NCI-H2227 (cell line): ENCODE results near the gene ZFP30.
"Not testable (repeated sequence)": the region's sequence is repeated elsewhere in the genome, so short reads cannot be mapped to it uniquely, and the experiment has no call there.

ENCODE experiments used
- DNase-seq: peaks from one replicate; lab custom pipeline; 2025; ENCODE audit not compliant: unreplicated experiment; lab: John Stamatoyannopoulos, UW

ZFP30 gene

GRCh38 chr19:37655301-37655688, at the start of gene ZFP30:
TSS of gene ZFP30 (minus strand) at chr19:37655465. CDS start at chr19:37647822, 7,643 bp downstream.
- peak; percentile 100 for DNase-seq

- no peak for DNase-seq
Observed at GRCh38 chr19:37699057-37699456, 43.8 kb upstream of the ZFP30 start.

GRCh38 chr19:37698216-37698615, 43.0 kb upstream of the ZFP30 start:
- no peak for DNase-seq

GRCh38 chr19:37695144-37695899, 40.1 kb upstream of the ZFP30 start:
- no peak for DNase-seq

GRCh38 chr19:37692956-37693620, 37.8 kb upstream of the ZFP30 start:
- DNase-seq, result no peak

GRCh38 chr19:37691881-37692504, 36.7 kb upstream of the ZFP30 start:
- peak; percentile 91 for DNase-seq

- no peak for DNase-seq
Observed at GRCh38 chr19:37683520-37683919, 28.3 kb upstream of the ZFP30 start.

- DNase-seq, result no peak
Observed at GRCh38 chr19:37669450-37669914, 14.2 kb upstream of the ZFP30 start.

GRCh38 chr19:37657157-37657556, 1.9 kb upstream of the ZFP30 start:
- DNase-seq, result not testable (repeated sequence)

- DNase-seq, result peak; percentile 100
Observed at GRCh38 chr19:37655689-37656371, 565 bp upstream of the ZFP30 start.

GRCh38 chr19:37654629-37655300, 500 bp downstream of the ZFP30 start:
- DNase-seq, result peak; percentile 95

GRCh38 chr19:37654118-37654517, 1.1 kb downstream of the ZFP30 start:
- DNase-seq, result peak; percentile 71

- no peak for DNase-seq
Observed at GRCh38 chr19:37635076-37636056, 19.9 kb downstream of the ZFP30 start.

GRCh38 chr19:37594982-37595382, 60.3 kb downstream of the ZFP30 start:
- peak; percentile 92 for DNase-seq

GRCh38 chr19:37594304-37594981, 60.8 kb downstream of the ZFP30 start, which contains the start of the genes ZNF540 and ZNF571:
TSS of gene ZNF540 (plus strand) at chr19:37594876. CDS start at chr19:37598448, 3,572 bp downstream.
TSS of gene ZNF571 (minus strand) at chr19:37594792. CDS start at chr19:37586676, 8,116 bp downstream.
- DNase-seq, result peak; percentile 100

GRCh38 chr19:37593996-37594303, 61.3 kb downstream of the ZFP30 start:
- DNase-seq, result no peak

GRCh38 chr19:37583340-37583739, 71.9 kb downstream of the ZFP30 start:
- no peak for DNase-seq

- DNase-seq, result no peak
Observed at GRCh38 chr19:37572203-37572602, 83.1 kb downstream of the ZFP30 start.

GRCh38 chr19:37565370-37565669, 89.9 kb downstream of the ZFP30 start:
- DNase-seq, result no peak
